ENCODE measurements around the gene SIM1.

DNA sequence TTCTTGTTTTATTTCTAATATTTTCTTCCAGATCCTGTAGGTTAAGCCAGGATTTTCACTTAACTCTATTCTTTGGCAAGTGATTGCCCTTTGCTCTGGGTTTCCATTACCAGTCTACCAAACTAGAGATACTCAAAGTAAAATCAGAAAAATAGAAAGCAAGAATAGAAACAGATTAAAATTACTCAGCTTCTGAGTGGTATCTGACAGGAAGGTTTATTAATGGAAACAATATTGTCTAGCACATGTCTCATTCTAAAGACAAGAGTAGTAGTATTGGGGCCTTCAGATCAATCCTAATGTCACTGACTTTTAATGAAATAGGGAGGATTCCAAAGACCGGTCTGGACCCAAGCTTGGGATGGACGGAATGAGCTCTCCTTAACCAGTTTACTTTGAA is 72.3 kb downstream of the SIM1 start:
- TF ChIP-seq, protein P1, sequence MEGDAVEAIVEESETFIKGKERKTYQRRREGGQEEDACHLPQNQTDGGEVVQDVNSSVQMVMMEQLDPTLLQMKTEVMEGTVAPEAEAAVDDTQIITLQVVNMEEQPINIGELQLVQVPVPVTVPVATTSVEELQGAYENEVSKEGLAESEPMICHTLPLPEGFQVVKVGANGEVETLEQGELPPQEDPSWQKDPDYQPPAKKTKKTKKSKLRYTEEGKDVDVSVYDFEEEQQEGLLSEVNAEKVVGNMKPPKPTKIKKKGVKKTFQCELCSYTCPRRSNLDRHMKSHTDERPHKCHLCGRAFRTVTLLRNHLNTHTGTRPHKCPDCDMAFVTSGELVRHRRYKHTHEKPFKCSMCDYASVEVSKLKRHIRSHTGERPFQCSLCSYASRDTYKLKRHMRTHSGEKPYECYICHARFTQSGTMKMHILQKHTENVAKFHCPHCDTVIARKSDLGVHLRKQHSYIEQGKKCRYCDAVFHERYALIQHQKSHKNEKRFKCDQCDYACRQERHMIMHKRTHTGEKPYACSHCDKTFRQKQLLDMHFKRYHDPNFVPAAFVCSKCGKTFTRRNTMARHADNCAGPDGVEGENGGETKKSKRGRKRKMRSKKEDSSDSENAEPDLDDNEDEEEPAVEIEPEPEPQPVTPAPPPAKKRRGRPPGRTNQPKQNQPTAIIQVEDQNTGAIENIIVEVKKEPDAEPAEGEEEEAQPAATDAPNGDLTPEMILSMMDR (IDR thresholded peaks at IDR 0.05; ENCODE audit: low read depth, low read length, missing input control), result no peak
- TF ChIP-seq, protein P2, sequence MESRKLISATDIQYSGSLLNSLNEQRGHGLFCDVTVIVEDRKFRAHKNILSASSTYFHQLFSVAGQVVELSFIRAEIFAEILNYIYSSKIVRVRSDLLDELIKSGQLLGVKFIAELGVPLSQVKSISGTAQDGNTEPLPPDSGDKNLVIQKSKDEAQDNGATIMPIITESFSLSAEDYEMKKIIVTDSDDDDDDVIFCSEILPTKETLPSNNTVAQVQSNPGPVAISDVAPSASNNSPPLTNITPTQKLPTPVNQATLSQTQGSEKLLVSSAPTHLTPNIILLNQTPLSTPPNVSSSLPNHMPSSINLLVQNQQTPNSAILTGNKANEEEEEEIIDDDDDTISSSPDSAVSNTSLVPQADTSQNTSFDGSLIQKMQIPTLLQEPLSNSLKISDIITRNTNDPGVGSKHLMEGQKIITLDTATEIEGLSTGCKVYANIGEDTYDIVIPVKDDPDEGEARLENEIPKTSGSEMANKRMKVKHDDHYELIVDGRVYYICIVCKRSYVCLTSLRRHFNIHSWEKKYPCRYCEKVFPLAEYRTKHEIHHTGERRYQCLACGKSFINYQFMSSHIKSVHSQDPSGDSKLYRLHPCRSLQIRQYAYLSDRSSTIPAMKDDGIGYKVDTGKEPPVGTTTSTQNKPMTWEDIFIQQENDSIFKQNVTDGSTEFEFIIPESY (IDR thresholded peaks at IDR 0.05), result no peak
- TF ChIP-seq HNF4A (conservative IDR thresholded peaks at IDR 0.05) (no peak), JUND (IDR thresholded peaks at IDR 0.05) (no peak), TAF1 (conservative IDR thresholded peaks at IDR 0.05) (no peak), FOXA1 (IDR thresholded peaks at IDR 0.05) (no peak)
- TF ChIP-seq, protein P3, sequence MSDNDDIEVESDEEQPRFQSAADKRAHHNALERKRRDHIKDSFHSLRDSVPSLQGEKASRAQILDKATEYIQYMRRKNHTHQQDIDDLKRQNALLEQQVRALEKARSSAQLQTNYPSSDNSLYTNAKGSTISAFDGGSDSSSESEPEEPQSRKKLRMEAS (IDR thresholded peaks at IDR 0.05), result no peak

All from liver (tissue), 3 donors.